Endothelial cell (in vitro differentiated cells): ENCODE measurements around the gene BST1. TPM values are rescaled to one million over a fixed set of nuclear protein-coding genes. Genes with fewer than 3 reads are reported as not detected.

Experiments used
- DNase-seq: peaks from one replicate; pipeline ENCODE4 v3.0.0; 2021; ENCODE audit warnings: low spot score
- H3K27ac Mint-ChIP-seq: one replicate; pipeline ENCODE4 v1.8.0; 2021; ENCODE audit warnings: mixed read lengths, inconsistent platforms; ENCODE audit not compliant: unreplicated experiment
- H3K27me3 Mint-ChIP-seq: one replicate; pipeline ENCODE4 v1.8.0; 2021; ENCODE audit warnings: mild to moderate bottlenecking, moderate library complexity, mixed read lengths, inconsistent platforms; ENCODE audit not compliant: unreplicated experiment
- H3K36me3 Mint-ChIP-seq: one replicate; pipeline ENCODE4 v1.8.0; 2021; ENCODE audit warnings: mild to moderate bottlenecking, low read depth, mixed read lengths, inconsistent platforms; ENCODE audit not compliant: unreplicated experiment
- H3K4me1 Mint-ChIP-seq: one replicate; pipeline ENCODE4 v1.8.0; 2021; ENCODE audit warnings: mild to moderate bottlenecking, mixed read lengths, inconsistent platforms; ENCODE audit not compliant: unreplicated experiment
- H3K4me3 Mint-ChIP-seq: one replicate; pipeline ENCODE4 v1.8.0; 2021; ENCODE audit warnings: mild to moderate bottlenecking, mixed read lengths, inconsistent platforms; ENCODE audit not compliant: unreplicated experiment
- H3K9me3 Mint-ChIP-seq: one replicate; pipeline ENCODE4 v1.8.0; 2021; ENCODE audit warnings: mixed read lengths, inconsistent platforms; ENCODE audit not compliant: unreplicated experiment
- total RNA-seq: library from RNA; stranded (reverse); fragmentation: NEBNext Ultra II Directional; extraction: Animal tissue kit (Norgen Biotek cat#: 25700); gene quantifications from one replicate; pipeline ENCODE4 v1.2.1, GENCODE V29; 2021; ENCODE audit not compliant: unreplicated experiment
- TF ChIP-seq, protein P1 (sequence below): fragments of 200-600 bp; sonication (generic); IDR thresholded peaks from one replicate; pipeline ENCODE4 v1.5.0; 2021; ENCODE audit warnings: antibody characterized with exemption; ENCODE audit not compliant: unreplicated experiment

Gene BST1
- total RNA-seq, 1 donor from 2014 or later, result 12.6 TPM

GRCh38 chr4:15781427-15782095, 78.7 kb downstream of the BST1 start:
- Mint-ChIP-seq H3K9me3 (no peaks in the 10 kb centered on the region), H3K4me3 (no peak overlapping the region), H3K36me3 (no peaks in the 10 kb centered on the region), H3K4me1 (peaks cover 5% of the 10 kb centered on the region), H3K27me3 (peaks cover 12% of the 10 kb centered on the region), H3K27ac (no peak overlapping the region)
- DNase-seq, result no peak
- TF ChIP-seq, protein P1, sequence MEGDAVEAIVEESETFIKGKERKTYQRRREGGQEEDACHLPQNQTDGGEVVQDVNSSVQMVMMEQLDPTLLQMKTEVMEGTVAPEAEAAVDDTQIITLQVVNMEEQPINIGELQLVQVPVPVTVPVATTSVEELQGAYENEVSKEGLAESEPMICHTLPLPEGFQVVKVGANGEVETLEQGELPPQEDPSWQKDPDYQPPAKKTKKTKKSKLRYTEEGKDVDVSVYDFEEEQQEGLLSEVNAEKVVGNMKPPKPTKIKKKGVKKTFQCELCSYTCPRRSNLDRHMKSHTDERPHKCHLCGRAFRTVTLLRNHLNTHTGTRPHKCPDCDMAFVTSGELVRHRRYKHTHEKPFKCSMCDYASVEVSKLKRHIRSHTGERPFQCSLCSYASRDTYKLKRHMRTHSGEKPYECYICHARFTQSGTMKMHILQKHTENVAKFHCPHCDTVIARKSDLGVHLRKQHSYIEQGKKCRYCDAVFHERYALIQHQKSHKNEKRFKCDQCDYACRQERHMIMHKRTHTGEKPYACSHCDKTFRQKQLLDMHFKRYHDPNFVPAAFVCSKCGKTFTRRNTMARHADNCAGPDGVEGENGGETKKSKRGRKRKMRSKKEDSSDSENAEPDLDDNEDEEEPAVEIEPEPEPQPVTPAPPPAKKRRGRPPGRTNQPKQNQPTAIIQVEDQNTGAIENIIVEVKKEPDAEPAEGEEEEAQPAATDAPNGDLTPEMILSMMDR, result no peak

Other genes starting within 250 kb of the BST1 start
- gene CC2D2A, start 233.2 kb upstream of the BST1 start, total RNA-seq, result 43.0 TPM
- 60.6 TPM for gene FBXL5, start 47.7 kb upstream of the BST1 start, total RNA-seq
- 22.8 TPM for gene FAM200B, start 21.2 kb upstream of the BST1 start, total RNA-seq
- 0.15 TPM for gene CD38, start 75.3 kb downstream of the BST1 start, total RNA-seq
- not detected for gene FGFBP1, start 235.7 kb downstream of the BST1 start, total RNA-seq